ENCODE data around the gene FLOT2. TPM values are rescaled to one million over a fixed set of nuclear protein-coding genes. Genes with fewer than 3 reads are reported as not detected.
"Not testable (repeated sequence)": the region's sequence is repeated elsewhere in the genome, so short reads cannot be mapped to it uniquely, and the experiment has no call there.

FLOT2 gene
- total RNA-seq, 1 experiment from 2014 or later: 45.5 TPM

DNA sequence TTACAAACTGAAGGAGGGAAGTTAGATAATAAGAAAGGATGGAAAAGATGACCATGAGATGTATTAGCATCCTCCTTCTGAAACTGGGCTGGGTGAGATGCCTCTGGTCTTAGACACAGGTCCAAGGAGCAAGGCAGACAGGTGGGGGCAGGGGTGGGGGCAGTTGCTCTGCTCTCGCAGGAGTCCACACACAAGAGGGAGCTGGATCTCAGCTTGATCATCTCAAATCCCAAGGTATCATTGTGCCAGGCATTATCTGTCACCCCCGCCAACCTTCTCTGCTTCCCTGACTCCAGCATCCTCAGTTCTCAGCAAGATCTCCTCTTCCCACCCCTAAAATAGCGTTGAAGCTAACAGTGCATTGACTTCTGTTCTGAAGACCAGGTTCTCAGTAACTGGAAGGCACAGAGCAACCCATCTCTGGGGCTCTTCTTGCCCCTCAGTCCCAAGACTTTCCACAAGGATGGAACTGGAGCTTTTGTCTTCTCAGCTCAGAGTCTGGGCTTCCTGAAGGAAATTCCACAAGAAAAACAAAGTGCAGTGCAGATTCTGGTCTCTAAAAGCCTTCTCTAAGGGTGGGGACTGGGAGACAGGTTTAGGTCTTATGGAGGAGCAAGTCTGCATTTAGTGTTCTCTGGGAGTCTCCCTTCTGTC, 1.6 kb downstream of the FLOT2 start:
- DNase-seq (ENCODE audit: low spot score): no peak

DNA sequence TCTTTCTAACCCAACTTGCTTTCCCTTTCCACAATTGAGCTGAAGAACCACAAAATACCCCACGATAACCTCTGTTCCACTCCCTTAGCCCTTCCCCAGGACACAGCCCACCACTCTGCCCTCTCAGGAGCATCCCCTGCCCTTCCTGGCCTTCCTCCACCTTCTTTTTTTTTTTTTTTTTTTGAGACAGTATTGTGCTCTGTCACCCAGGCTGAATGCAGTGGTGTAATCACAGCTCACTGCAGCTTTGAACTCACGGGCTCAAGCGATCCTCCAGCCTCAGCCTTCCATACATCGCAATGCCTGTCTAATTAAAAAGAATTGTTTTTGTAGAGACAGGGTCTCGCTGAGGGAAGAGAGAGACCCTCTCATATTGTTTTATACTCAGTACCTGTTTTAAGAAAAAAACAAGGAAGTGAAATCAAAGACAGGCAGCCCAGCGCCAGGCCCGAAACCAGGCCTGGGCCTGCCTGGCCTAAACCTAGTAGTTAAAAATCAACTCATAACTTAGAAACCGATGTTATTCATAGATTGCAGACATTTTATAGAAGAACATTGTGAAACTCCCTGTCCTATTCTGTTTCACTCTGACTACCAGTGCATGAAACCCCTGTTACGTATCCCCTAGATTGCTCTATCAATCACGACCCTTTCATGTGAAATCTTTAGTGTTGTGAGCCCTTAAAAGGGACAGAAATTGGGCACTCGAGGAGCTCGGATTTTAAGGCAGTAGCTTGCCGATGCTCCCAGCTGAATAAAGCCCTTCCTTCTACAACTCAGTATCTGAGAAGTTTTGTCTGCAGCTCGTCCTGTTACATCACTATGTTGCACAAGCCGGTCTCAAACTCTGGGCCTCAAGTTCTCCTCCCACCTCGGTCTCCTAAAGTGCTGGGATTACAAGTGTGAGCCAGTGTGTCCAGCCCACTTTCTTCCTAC, 4.0 kb downstream of the FLOT2 start:
- DNase-seq (ENCODE audit: low spot score): not testable (repeated sequence)

DNA sequence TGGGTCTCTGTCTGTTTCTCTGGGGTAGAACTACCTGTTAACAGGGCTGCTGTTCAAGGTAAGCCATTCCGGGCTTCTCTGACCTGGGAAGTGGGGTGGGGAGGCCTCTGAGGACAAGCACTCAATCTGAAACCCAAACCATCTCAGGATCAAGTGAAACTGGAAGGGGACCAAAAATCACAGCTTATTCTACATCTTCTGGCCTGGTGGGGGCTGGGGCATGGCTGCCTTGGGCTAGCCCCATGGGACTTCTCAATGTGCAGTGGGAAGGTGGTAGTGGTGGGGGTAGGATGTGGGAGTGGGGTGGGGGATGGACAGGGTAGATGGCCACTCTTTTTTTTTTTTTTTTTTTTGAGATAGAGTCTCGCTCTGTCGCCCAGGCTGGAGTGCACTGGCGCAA, 5.5 kb downstream of the FLOT2 start:
- DNase-seq (ENCODE audit: low spot score): no peak

DNA sequence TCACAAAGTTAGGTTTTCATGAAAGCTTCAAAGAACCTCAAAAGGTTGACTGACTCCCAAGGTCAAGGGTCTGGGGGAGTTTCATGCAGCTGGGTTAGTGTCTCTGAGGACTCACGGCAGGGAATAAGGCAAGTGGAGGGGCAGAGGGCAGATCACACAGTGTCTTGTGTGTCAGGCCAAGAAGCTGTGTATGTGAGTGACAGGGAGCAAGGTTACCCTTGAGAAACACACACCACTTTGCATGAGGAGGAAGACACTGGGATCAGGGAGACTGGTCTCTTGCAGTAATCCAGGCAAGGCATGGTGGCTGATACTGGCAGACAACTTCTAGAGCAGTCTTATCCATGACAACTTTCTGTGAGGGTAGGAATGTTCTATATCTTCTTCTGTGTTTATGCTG, 6.3 kb downstream of the FLOT2 start:
- no peak for DNase-seq (ENCODE audit: low spot score)

DNA sequence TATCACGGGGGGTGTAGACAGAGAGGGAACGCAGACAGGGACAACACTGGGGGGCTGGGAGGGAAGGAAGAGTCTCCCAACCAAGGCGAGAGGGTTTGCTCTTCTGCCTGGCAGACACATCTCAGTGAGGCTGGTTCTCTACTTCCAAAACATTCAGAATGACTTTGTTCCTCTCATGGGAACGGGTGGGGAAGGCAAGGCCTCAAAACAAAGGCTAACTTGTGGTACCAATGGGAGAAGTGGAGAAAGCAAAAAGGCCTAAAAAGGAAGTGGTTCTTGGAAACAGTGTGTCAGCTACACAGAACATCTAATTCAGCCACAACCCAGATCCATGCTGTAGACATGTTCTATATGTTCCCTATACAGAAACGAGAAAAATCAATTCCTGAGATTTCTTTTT, 7.5 kb downstream of the FLOT2 start:
- DNase-seq (ENCODE audit: low spot score): no peak

DNA sequence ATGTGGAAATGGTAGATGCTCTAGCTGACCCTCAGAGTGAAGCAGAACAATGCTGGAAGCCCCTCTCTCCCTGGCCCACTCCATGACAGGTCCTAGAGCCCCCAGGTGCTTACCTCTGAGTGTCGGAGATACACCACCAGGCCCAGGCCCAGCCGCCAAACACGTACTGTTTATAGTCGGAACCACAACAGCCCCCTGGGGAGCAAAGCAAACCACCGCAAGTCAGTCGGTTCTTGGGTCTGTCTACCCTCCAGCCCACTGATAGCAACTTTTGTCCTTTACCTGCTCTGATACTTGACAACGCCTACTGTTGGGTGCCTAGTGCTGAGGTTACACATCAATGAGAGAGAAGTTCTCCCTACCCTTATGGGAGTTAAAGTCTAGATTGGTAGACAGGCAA, 8.7 kb downstream of the FLOT2 start:
- no peak for DNase-seq (ENCODE audit: low spot score)

DNA sequence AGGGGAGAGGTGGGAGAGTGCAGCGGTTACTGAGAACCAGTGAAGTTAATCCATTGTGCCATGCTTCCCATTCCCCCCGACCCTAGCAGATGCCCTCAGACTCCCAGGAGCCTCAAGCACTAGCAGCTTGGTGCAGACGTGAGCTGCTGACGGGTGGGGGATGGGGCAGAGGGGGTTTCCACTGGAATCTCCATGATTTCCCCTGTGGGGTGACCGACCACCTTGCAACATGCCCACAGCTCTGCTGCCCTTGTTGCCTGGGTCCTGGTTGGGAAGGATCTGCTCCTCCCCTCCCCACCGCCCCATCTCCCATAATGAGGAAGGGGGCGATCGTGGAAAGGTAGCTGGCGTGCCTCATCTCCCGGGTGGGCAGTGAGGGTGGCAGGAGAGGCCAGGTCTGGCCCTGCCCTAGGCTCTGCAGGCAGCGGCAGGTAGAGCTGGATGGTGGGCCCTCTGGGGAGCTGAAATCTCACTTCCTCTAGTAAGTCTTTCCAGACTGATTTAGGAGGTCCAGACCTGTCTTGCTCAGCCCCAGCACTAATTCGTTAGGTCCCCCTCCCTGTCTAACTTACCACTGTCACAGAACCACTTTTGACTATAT, 9.6 kb downstream of the FLOT2 start:
- no peak for DNase-seq (ENCODE audit: low spot score)

DNA sequence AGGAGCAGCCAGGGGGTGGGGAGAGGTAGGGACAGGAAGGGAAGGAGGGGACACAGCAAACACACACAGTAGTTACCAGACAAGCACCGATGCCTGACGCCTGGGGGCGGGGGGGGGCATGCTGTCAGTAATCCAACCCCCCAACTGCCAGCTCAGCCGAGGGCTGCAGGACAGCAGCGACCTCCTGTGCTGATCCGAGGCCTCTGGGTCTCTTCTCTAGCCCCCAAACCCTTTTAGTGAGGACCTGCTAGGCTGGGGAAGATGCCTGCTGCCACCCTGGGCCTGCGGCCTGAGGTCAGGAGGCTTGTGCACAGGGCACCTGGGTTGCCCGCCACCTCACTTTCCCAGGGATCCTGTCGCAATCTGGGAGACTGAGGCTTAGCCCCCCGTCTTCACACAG, 11.6 kb downstream of the FLOT2 start:
- DNase-seq (ENCODE audit: low spot score): no peak

DNA sequence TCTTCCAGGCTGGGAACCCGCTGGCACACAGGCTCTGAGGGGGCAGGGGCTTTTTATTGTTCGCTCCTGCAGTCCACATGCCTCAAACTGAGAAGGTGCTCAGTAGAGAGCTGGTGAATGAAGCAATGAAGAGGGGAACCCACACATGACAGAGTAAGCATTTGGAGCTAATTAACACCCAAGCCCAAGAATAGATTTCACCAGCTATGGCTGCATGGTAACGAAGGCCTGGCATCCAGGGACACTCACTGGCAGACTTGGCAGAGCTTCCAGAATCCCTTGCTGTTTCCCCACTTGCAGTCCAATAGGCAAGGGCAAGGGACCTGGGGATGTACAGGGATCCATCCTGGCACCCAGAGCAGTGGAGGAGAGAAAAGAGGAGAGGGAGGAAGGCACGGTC, 12.2 kb downstream of the FLOT2 start:
- no peak for DNase-seq (ENCODE audit: low spot score)

DNA sequence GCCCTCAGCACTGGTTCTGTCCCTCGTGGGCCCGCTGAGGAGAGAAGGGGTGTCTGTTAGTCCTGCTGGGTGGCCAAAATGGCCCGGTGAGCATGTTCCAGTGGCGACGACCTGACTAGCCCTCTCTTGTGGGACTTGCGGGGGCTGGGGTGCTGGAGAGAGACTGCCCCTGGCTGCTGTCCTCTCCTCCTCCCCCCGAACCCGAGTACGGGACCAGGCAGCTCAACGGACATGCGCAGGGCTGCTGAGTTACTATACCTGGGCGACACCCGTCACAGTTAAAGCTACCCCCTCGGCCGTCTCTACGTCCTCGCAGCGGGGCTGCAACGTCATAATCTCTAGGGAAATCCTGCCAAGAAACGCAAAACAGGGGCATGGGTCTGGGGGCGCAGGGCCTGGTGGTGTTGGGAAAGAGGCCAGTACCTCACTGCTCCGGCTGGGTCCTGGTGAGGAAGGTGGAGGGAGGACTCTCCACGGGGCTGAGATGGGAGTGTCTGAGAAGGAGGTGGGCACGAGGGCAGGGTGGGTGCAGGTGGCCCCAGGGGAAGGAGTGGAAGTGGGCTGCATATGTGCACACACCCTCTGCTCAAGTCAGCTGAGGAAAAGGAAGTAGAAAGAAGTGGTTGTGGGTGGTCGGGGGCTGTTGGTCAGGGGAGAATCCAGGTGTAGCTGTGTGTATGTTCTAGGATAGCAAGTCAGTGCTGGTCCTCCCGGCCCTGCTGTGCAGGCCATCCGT, 13.4 kb downstream of the FLOT2 start:
- DNase-seq (ENCODE audit: low spot score): no peak

DNA sequence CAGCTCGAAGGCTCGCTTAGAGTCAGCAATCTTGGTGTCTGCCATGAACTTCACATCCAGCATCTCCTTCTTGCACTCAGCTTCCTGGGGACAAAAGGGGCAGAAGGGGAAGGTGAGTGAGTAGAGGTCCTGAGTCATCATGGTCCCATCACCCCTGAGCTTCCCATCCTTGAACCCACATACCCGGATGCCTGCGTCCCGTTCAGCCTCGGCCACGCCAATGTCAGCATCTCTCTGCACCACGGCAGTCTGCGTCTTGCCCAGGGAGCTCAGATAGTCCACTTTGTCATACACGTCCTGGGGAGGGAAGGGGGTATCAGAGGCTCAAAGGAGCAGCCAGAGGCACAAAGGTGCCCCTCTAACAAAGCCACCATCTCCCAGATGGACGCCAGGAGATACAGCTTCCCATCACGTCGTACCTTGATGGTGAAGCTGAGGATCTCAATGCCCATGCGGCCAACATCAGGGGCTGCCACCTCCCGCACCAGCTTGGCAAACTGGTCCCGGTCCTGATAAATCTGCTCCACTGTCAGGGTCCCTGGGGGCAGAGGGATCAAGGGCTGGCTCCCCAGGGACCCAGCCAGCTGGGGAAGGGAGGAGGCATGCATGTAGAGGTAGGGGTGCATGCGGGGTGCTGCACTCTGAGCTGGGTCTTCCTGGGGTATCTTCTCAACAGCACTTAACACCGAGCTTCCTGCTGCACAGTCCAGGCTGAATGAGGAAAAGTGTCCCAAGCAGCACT, 15.2 kb downstream of the FLOT2 start:
- no peak for DNase-seq (ENCODE audit: low spot score)

DNA sequence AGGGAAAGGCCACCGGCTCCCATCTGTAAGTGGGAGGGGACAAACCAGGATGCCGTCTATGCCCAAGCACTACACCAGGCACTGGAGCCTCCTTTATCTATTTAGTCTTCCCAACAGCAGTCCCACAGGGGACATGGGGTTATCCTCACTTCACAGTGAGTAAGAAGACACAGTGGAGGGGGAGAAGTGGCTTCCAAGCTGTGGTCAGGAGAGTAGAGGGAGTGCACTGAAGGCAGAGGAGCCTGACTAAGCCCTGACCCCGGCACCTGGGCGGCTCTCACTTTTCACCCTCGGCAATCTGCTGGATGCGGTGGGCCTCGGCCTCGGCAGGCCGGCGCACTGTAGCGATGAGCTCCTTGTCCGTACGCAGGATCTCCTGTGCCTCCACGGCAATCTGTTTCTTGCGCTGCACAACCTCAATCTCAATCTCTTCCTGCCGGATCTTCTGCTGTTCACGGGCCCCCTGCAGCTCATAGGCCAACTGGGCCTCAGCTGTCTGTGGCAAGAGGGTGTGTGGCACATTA, 15.9 kb downstream of the FLOT2 start:
- no peak for DNase-seq (ENCODE audit: low spot score)

DNA sequence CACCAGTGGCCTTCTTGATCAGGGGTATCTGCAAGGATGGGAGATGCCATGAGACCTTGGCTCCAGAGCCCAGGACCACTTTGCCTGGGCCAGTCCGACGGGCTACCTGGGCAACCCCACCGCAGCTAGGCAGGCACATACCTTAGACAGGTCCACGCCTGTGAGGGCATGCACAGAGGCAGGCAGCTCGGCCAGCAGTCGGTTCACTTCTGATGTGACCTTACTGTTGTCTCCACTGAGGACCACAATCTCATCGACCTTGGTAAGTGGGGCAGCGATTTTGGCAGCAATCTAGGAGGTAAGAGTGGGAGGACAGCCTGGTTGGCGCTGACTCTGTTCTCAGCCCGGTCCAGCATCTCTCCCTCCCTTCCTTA, 17.0 kb downstream of the FLOT2 start:
- DNase-seq (ENCODE audit: low spot score): no peak

DNA sequence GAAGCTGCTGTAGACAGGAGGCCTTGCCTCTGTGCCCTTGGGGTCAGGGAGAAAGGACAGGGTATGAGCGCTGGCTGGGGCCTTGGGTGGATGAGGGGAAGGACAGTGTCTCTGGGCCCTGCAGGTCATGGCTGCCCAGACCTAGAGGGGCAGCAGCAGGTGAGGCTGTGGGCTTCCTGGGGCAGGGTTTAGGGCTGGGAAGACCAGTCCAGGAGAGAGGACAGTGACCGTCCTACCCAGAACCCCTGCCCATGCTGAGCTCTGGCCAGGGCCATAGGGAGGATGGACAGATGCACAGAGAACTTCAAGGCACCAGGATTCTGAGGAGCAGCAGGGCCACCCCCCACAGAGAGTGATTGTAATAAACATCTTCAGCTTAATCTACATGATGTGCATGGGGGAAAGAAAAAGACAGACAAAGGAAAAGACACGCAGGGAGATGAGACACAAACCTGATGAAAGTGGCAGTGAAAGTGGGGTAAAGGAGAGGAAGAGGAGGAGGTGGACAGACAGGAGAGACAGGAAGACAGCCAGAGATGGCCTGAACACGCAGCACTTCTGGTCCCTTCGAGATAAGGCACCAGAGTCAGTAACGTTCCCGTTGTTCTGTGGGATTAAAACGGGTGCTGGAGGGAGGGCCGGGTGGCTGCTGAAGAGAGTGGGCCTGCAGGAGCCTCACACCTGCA, 17.5 kb downstream of the FLOT2 start:
- DNase-seq (ENCODE audit: low spot score): no peak

DNA sequence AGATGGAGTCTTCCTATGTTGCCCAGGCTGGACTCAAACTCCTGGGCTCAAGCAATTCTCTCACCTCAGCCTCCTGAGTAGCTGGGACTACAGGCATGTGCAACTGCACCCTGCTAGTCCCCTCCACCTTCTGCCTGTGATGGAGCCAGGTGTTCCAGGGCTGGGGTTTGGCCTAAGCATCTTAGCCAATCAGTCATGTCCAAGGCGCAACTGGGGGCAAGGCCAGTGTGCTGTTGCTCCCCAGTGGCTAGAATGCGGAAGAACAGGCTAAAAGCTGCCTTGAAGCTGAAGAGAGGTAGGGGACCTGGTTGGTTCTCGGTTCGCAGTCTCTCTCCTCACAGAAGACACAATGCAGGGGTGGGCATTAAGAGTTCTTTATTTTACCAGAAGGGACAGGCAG, 18.6 kb downstream of the FLOT2 start:
- peak; percentile 59 for DNase-seq (ENCODE audit: low spot score)

DNA sequence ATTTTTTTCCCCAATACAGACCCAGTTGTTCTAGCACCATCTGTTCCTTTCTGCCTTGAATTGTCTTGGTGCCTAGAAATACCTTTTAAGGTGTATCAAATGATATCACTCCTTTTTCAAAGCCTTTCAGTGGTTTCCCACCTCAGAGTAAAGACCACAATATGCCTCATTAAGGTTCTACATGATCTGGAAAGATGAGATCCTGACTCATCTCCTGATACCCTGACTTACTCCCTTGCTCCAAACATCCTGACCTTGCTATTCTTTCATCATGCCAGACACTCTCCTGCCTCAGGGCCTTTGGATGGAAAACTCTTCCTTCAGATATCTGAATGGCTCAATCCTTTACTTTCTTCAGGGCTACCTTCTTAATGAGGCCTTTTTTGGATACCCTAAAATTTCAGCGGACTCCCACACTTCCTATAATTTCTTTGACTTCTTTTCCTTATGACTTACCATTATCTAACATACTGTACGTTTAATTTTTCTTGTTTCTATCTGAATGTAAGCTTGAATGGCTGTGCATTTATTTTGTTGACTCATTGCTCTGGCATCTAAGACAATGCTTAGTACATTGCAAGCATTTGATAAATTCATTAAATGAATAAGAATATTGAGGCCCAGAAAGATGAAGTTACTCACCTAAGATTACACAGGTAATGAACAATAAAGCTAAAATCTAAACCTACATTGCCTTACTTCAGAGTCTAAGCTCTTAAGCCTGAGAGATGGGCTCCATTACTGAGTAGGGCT, 19.2 kb downstream of the FLOT2 start:
- DNase-seq (ENCODE audit: low spot score): no peak

DNA sequence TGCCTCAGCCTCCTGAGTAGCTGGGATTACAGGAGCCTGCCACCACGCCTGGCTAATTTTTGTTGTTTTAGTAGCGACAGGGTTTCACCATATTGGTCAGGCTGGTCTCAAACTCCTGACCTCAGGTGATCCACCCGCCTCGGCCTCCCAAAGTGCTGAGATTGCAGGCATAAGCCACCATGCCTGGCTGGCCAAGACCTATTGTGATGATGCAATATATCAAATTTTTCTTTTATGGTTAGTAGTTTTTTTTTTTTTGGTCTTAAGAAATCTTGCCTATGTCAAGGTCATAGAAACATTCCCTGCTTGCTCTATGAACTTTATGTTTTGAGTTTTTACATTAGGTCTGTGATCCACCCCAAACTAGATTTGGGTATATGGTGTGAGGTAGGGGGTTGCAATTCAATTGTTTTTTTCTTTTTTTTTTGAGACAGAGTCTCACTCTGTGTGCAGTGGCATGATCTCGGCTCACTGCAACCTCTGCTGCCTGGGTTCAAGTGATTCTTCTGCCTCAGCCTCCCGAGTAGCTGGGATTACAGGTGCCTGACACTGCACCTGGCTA, 20.3 kb downstream of the FLOT2 start:
- not testable (repeated sequence) for DNase-seq (ENCODE audit: low spot score)

DNA sequence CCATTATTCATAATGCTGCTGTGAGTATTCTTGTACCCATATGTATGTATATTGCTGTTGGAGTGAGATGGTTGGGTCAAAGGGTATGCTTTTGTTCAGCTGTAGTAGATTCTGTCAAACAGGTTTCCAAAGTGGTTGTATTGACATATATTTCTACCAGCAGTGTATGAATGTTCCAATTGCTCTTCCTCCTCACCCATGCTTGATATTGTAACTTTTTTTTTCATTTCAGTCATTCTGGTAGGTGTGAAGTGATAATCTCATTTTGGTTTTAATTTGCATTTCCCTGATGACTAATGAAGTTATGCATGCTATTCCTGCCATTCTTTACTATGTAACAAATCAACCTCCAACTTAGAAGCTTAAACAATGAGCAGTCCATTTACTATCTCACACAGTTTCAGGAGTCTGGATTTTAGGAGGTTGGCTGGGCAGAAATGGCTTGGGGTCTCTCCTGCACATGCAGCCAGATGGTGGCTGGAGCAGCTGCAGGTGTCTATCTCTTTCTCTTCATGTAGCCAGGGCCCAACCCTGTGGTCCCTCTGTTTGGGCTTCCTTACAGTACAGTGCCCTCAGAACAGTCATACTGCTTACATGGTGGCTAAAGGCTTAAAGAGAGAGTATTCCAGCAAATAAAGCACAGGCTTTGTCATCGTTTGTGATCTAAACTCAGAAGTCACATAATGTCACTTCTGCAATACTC, 21.5 kb downstream of the FLOT2 start:
- DNase-seq (ENCODE audit: low spot score): no peak

DNA sequence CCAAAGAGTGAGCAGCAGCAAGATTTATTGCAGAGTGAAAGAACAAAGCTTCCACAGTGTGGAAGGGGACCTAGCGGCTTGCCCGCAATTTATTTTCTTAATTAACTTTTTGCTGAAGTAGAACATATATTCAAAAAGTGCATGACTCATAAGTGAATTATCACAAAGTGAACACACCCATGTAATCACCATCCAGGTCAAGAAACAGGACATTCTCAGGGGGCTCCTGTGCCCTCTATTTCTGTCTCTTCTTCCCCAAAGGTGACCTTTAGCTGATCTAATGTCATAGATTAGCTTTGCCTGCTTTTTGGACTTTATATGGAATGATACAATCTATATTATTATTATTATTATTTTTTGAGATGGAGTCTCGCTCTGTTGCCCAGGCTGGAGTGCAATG, 22.8 kb downstream of the FLOT2 start:
- peak; percentile 35 for DNase-seq (ENCODE audit: low spot score)
